ENCODE data around the gene NDUFA6. TPM values are rescaled to one million over a fixed set of nuclear protein-coding genes. Genes with fewer than 3 reads are reported as not detected.
A peak's percentile ranks its signal among the peaks of the same experiment; 100 is the strongest.
"Not testable (repeated sequence)": the region's sequence is repeated elsewhere in the genome, so short reads cannot be mapped to it uniquely, and the experiment has no call there.

Gene NDUFA6
- total and polyA plus RNA-seq, 2 donors from 2014 or later: 69.0 to 317 TPM

DNA sequence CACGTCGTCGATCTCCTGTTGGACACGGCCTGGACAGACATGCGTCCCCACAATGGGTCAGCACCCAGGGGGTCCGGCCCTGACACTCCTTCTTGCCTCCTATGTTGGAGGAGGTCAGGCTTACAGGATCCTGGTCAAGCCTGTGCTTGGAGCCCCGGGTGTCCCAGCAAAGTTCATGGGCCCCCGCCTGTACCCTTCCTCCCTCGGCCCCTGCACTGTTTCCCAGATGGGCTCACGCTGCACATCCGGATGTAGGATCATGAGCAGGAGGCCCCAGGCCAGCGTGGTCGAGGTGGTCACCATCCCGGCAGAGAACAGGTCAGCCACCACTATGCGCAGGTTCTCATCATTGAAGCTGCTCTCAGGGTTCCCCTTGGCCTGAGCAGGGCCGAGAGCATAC is 37.0 kb upstream of the NDUFA6 start:
- Histone ChIP-seq H3K9me3 (ENCODE audit: control insufficient read depth in 2 of 3, insufficient read depth in 1 of 3, low read length in 3 of 3) (no peaks in the 10 kb centered on the region), H3K4me1 (ENCODE audit: control insufficient read depth in 2 of 3, insufficient read depth in 2 of 3, low read depth in 1 of 3, low read length in 3 of 3) (no peaks in the 10 kb centered on the region), H3K27ac (ENCODE audit: low read depth in 2 of 2, low read length in 2 of 2) (no peak overlapping the region), H3K27me3 (ENCODE audit: control insufficient read depth, insufficient read depth, low read length) (no peaks in the 10 kb centered on the region), H3K9ac (ENCODE audit: low read length in 3 of 3) (no peak overlapping the region), H3K4me3 (ENCODE audit: low read length in 3 of 3) (no peak overlapping the region), H3K36me3 (ENCODE audit: control insufficient read depth in 2 of 3, insufficient read depth in 3 of 3, low read length in 3 of 3) (no peaks in the 10 kb centered on the region)
- intact Hi-C loops (cut with DNase I): no loop called here
- TF ChIP-seq, protein P1, sequence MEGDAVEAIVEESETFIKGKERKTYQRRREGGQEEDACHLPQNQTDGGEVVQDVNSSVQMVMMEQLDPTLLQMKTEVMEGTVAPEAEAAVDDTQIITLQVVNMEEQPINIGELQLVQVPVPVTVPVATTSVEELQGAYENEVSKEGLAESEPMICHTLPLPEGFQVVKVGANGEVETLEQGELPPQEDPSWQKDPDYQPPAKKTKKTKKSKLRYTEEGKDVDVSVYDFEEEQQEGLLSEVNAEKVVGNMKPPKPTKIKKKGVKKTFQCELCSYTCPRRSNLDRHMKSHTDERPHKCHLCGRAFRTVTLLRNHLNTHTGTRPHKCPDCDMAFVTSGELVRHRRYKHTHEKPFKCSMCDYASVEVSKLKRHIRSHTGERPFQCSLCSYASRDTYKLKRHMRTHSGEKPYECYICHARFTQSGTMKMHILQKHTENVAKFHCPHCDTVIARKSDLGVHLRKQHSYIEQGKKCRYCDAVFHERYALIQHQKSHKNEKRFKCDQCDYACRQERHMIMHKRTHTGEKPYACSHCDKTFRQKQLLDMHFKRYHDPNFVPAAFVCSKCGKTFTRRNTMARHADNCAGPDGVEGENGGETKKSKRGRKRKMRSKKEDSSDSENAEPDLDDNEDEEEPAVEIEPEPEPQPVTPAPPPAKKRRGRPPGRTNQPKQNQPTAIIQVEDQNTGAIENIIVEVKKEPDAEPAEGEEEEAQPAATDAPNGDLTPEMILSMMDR (IDR thresholded peaks at IDR 0.05; ENCODE audit: borderline replicate concordance, extremely low read depth, insufficient read depth): no peak
- DNase-seq: peak in 1 of 5 donors; percentile 69
- no peak for FAIRE-seq

DNA sequence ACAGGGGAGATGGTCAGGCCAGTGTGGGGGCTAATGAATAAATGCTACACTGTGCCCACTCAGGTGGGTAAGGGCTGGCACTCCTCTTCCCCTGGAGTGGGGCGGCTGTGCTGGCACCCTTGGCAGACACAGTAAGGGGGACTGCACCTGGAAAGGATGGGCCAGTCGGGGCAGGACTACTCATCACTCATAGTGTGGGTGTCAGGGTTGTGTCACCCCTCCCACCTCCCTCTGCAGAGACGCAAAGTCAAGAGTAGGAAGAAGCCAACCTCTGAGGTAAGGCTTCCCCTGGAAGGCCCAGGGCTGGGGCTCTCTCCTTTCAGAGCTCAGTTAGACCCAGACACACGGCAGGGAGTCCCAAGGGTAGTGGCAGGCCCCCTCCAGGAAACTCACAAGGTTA is 33.0 kb upstream of the NDUFA6 start:
- H3K4me3 ChIP-seq (ENCODE audit: low read length in 3 of 3); H3K4me1 ChIP-seq (ENCODE audit: control insufficient read depth in 2 of 3, insufficient read depth in 2 of 3, low read depth in 1 of 3, low read length in 3 of 3); intact Hi-C loops (cut with DNase I); H3K27ac ChIP-seq (ENCODE audit: low read depth in 2 of 2, low read length in 2 of 2); DNase-seq; H3K36me3 ChIP-seq (ENCODE audit: control insufficient read depth in 2 of 3, insufficient read depth in 3 of 3, low read length in 3 of 3); H3K9ac ChIP-seq (ENCODE audit: low read length in 3 of 3); H3K27me3 ChIP-seq (ENCODE audit: control insufficient read depth, insufficient read depth, low read length); FAIRE-seq; H3K9me3 ChIP-seq (ENCODE audit: control insufficient read depth in 2 of 3, insufficient read depth in 1 of 3, low read length in 3 of 3): not testable (repeated sequence)

DNA sequence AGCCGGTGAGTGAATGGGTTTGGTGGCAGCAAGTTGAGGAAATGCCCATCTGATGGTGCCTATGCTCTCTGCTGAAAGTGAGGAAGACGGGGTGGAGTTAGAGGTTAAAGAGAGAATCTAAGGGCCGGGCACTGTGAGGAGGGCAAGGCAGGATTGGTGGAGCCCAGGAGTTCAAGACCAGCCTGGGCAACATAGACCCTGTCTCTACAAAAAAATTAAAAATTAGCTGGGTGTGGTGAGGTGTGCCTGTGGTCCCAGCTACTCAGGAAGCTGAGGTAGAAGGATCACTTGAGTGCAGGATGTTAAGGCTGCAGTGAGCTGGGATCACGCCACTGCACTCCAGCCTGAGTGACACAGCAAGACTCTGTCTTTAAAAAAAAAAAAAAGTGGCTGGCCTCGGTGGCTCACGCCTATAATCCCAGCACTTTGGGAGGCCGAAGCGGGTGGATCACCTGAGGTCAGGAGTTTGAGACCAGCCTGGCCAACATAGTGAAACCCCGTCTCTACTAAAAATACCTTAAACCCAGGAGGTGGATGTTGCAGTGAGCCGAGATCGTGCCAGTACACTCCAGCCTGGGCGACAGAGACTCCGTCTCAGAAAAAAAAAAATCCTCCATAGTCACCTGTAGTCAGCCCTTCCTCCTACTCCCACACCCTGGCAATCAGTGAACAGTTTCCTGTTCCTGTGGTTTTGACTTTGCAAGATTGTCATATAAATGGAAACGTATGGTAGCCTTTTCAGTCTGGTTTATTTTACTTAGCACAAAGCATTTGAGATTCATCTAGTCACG is 29.9 kb upstream of the NDUFA6 start:
- H3K9ac ChIP-seq (ENCODE audit: low read length in 3 of 3); H3K27me3 ChIP-seq (ENCODE audit: control insufficient read depth, insufficient read depth, low read length); intact Hi-C loops (cut with DNase I); FAIRE-seq; H3K27ac ChIP-seq (ENCODE audit: low read depth in 2 of 2, low read length in 2 of 2); H3K4me1 ChIP-seq (ENCODE audit: control insufficient read depth in 2 of 3, insufficient read depth in 2 of 3, low read depth in 1 of 3, low read length in 3 of 3); H3K9me3 ChIP-seq (ENCODE audit: control insufficient read depth in 2 of 3, insufficient read depth in 1 of 3, low read length in 3 of 3); DNase-seq; H3K4me3 ChIP-seq (ENCODE audit: low read length in 3 of 3); H3K36me3 ChIP-seq (ENCODE audit: control insufficient read depth in 2 of 3, insufficient read depth in 3 of 3, low read length in 3 of 3): not testable (repeated sequence)

DNA sequence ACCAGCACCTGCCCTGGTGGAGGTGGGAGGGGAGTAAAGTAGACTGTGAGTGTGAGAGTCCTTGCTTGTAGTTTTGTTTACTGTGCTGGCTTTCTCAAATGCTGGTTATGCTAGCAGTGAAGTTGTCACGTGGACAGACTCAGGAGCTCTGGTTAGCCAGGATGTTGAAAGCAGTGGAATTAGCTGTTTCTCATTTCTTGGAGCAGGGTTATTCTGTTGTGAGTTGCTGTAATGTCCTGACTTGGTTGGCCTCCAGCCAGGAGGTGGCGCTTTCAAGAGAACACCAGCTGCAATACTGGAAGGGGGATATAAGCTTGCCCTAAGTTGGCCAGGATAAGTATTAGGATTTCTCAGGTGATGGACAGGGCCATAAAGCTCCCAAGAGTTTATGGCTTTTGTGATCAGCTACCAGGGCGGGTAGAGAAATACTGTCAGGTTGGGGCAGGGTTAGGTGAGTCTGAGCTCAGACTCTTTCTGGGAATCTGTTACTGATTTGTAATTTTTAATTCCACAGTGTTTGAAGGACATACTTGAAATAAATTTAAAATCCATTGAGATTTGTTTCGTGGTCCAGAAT is 26.4 kb upstream of the NDUFA6 start:
- no peak for DNase-seq
- peaks cover 0 to 9% (median 2%) of the 10 kb centered on the region in 3 donors for H3K9me3 ChIP-seq (ENCODE audit: control insufficient read depth in 2 of 3, insufficient read depth in 1 of 3, low read length in 3 of 3)
- no peak overlapping the region for H3K27ac ChIP-seq (ENCODE audit: low read depth in 2 of 2, low read length in 2 of 2)
- H3K9ac ChIP-seq (ENCODE audit: low read length in 3 of 3): no peak overlapping the region
- H3K27me3 ChIP-seq (ENCODE audit: control insufficient read depth, insufficient read depth, low read length): no peaks in the 10 kb centered on the region
- FAIRE-seq: no peak
- no peaks in the 10 kb centered on the region for H3K36me3 ChIP-seq (ENCODE audit: control insufficient read depth in 2 of 3, insufficient read depth in 3 of 3, low read length in 3 of 3)
- intact Hi-C loops (cut with DNase I): no loop called here
- H3K4me3 ChIP-seq (ENCODE audit: low read length in 3 of 3): no peak overlapping the region
- H3K4me1 ChIP-seq (ENCODE audit: control insufficient read depth in 2 of 3, insufficient read depth in 2 of 3, low read depth in 1 of 3, low read length in 3 of 3): peaks cover 0 to 2% (median 0%) of the 10 kb centered on the region in 3 donors
- TF ChIP-seq, protein P1 (IDR thresholded peaks at IDR 0.05; ENCODE audit: borderline replicate concordance, extremely low read depth, insufficient read depth): no peak

DNA sequence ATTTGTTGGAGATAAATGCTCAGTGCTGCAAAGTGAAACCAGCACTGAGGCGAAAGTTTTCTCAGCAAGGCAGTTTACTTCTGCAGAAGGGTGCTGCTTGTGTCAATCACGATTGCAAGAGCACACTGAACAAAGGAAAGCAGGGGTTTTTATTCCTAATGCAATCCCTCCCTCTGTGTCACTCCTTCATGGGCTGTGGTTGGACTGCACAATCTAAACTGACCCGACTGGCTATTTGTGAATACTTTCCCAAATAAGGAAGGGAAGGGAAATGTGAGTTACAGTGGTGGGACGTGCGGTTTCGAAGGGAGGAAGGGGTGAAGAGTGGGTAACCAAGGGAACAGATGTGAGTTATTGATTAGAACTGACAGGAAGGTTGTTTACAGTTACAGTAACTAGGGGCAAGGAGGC is 24.9 kb upstream of the NDUFA6 start:
- H3K27ac ChIP-seq (ENCODE audit: low read depth in 2 of 2, low read length in 2 of 2); H3K4me3 ChIP-seq (ENCODE audit: low read length in 3 of 3); intact Hi-C loops (cut with DNase I); H3K4me1 ChIP-seq (ENCODE audit: control insufficient read depth in 2 of 3, insufficient read depth in 2 of 3, low read depth in 1 of 3, low read length in 3 of 3); H3K27me3 ChIP-seq (ENCODE audit: control insufficient read depth, insufficient read depth, low read length); FAIRE-seq; DNase-seq; H3K9ac ChIP-seq (ENCODE audit: low read length in 3 of 3); H3K36me3 ChIP-seq (ENCODE audit: control insufficient read depth in 2 of 3, insufficient read depth in 3 of 3, low read length in 3 of 3); H3K9me3 ChIP-seq (ENCODE audit: control insufficient read depth in 2 of 3, insufficient read depth in 1 of 3, low read length in 3 of 3): not testable (repeated sequence)

All from kidney (tissue), 14 donors.